H1 (cell line): ENCODE measurements around the gene SH3TC2. TPM values are rescaled to one million over a fixed set of nuclear protein-coding genes. Genes with fewer than 3 reads are reported as not detected.

Experiments used
- CTCF ChIA-PET: fragments of 300-600 bp; sonication (Branson Sonifier 250); formaldehyde crosslinking; loops from one replicate; lab custom pipeline; 2021; ENCODE audit not compliant: partially characterized antibody; lab: Charles Lee
- POLR2A ChIA-PET: fragments of 300-600 bp; sonication (Branson Sonifier 250); formaldehyde crosslinking; loops from one replicate; lab custom pipeline; 2021; ENCODE audit warnings: inconsistent platforms; ENCODE audit not compliant: partially characterized antibody; lab: Charles Lee
- DNase-seq, 2 experiments: peaks; one replicate each; pipeline versions ENCODE4 v3.0.0 to v3.0.0-alpha.2; 2010 to 2022; ENCODE audit warnings: low spot score in 2 of 2, low read depth in 1 of 2, mixed read lengths in 1 of 2
- FAIRE-seq: peaks from 2 replicates; lab custom pipeline; 2011; peaks lifted over from hg19 to GRCh38; lab: Jason Lieb, UNC
- H2AFZ ChIP-seq: 2 replicates; pipeline ENCODE4 v1.8.1; 2012; ENCODE audit warnings: low read length, inconsistent platforms
- H2AK5ac ChIP-seq: 2 replicates; pipeline ENCODE4 v1.6.1; 2013; ENCODE audit warnings: low read depth, low read length
- H2BK120ac ChIP-seq: replicated peaks from 2 replicates; pipeline ENCODE3; 2013; ENCODE audit warnings: low read depth, low read length, inconsistent platforms
- H2BK12ac ChIP-seq: 2 replicates; pipeline ENCODE4 v1.6.1; 2013; ENCODE audit warnings: low read depth, low read length
- H2BK15ac ChIP-seq: 2 replicates; pipeline ENCODE4 v1.6.1; 2013; ENCODE audit warnings: low read length
- H2BK20ac ChIP-seq: 2 replicates; pipeline ENCODE4 v1.6.1; 2013; ENCODE audit warnings: low read length
- H2BK5ac ChIP-seq: 2 replicates; pipeline ENCODE4 v1.6.1; 2013; ENCODE audit warnings: low read depth, low read length
- H3K14ac ChIP-seq: 2 replicates; pipeline ENCODE4 v1.6.1; 2013; ENCODE audit warnings: inconsistent platforms; ENCODE audit not compliant: insufficient read length
- H3K18ac ChIP-seq: 2 replicates; pipeline ENCODE4 v1.6.1; 2013; ENCODE audit warnings: low read length; ENCODE audit errors: extremely low read depth
- H3K23ac ChIP-seq: 2 replicates; pipeline ENCODE4 v1.6.1; 2013; ENCODE audit warnings: inconsistent platforms; ENCODE audit not compliant: insufficient read length
- H3K23me2 ChIP-seq: 2 replicates; pipeline ENCODE4 v1.6.1; 2013; ENCODE audit warnings: low read depth, low read length
- H3K27ac ChIP-seq: 2 replicates; pipeline ENCODE4 v1.6.1; 2011; ENCODE audit warnings: low read depth, low read length, inconsistent platforms
- H3K27me3 ChIP-seq, 4 experiments: replicated peaks in 1 of 4; 1 replicate in 1 of 4; 2 replicates in 3 of 4; pipeline versions ENCODE4 v1.6.1 to v1.8.1; 2011 to 2013; ENCODE audit warnings: low read length in 3 of 4, mild to moderate bottlenecking in 3 of 4, inconsistent platforms in 2 of 4, mixed read lengths in 2 of 4, moderate library complexity in 1 of 4; ENCODE audit not compliant: control insufficient read depth in 3 of 4, insufficient read depth in 3 of 4; ENCODE audit errors: extremely low read depth in 1 of 4
- H3K36me3 ChIP-seq, 4 experiments: 2 replicates each; pipeline versions ENCODE4 v1.6.1 to v1.8.1; 2011 to 2013; ENCODE audit warnings: mild to moderate bottlenecking in 4 of 4, low read length in 3 of 4, moderate library complexity in 2 of 4, control low read depth in 1 of 4, inconsistent platforms in 1 of 4; ENCODE audit not compliant: insufficient read depth in 4 of 4, control insufficient read depth in 2 of 4
- H3K4ac ChIP-seq: replicated peaks from 2 replicates; pipeline ENCODE3; 2013; ENCODE audit warnings: low read length, low read depth, mixed read lengths, inconsistent platforms; ENCODE audit not compliant: insufficient read length
- H3K4me1 ChIP-seq, 4 experiments: replicated peaks in 1 of 4; 1 replicate in 1 of 4; 2 replicates in 3 of 4; pipeline versions ENCODE4 v1.6.1 to v1.8.1; 2011 to 2013; ENCODE audit warnings: low read length in 3 of 4, inconsistent platforms in 2 of 4, mixed read lengths in 1 of 4; ENCODE audit not compliant: insufficient read depth in 4 of 4, control insufficient read depth in 3 of 4
- H3K4me2 ChIP-seq, 2 experiments: 2 replicates each; pipeline versions ENCODE4 v1.6.1 to v1.8.1; 2011 to 2013; ENCODE audit warnings: low read depth in 2 of 2, low read length in 2 of 2, control low read depth in 1 of 2, inconsistent platforms in 1 of 2, mild to moderate bottlenecking in 1 of 2; ENCODE audit not compliant: insufficient read depth in 1 of 2
- H3K4me3 ChIP-seq, 4 experiments: fragments of 200-600, 300-600 bp in 1 of 4; sonication (generic), shearing (Covaris generic), sonication (Bioruptor Twin) in 1 of 4; 2 replicates each; pipeline versions ENCODE4 v1.5.1 to v1.8.1; 2011 to 2016; ENCODE audit warnings: low read length in 4 of 4, low read depth in 3 of 4, control low read depth in 2 of 4, inconsistent platforms in 2 of 4, mild to moderate bottlenecking in 2 of 4, mixed read lengths in 1 of 4, moderate library complexity in 1 of 4; ENCODE audit not compliant: insufficient read depth in 2 of 4; ENCODE audit errors: extremely low read depth in 1 of 4
- H3K56ac ChIP-seq: replicated peaks from 2 replicates; pipeline ENCODE3; 2013; ENCODE audit warnings: low read depth, mild to moderate bottlenecking, mixed read lengths, low read length, inconsistent platforms; ENCODE audit not compliant: insufficient read length
- H3K79me1 ChIP-seq: 2 replicates; pipeline ENCODE4 v1.6.1; 2013; ENCODE audit warnings: low read depth, low read length, control low read depth
- H3K79me2 ChIP-seq, 2 experiments: 2 replicates each; pipeline versions ENCODE4 v1.6.1 to v1.8.1; 2012 to 2013; ENCODE audit warnings: low read length in 2 of 2, mild to moderate bottlenecking in 2 of 2, inconsistent platforms in 1 of 2; ENCODE audit not compliant: insufficient read depth in 2 of 2, control insufficient read depth in 1 of 2
- H3K9ac ChIP-seq, 4 experiments: replicated peaks in 1 of 4; 1 replicate in 1 of 4; 2 replicates in 3 of 4; pipeline versions ENCODE4 v1.6.1 to v1.8.1; 2011 to 2013; ENCODE audit warnings: low read depth in 3 of 4, low read length in 3 of 4, control low read depth in 2 of 4, mild to moderate bottlenecking in 2 of 4, moderate library complexity in 2 of 4, inconsistent platforms in 1 of 4; ENCODE audit errors: extremely low read depth in 1 of 4
- H3K9me3 ChIP-seq, 2 experiments: 2 replicates each; pipeline versions ENCODE4 v1.6.1 to v1.8.1; 2012 to 2013; ENCODE audit warnings: mild to moderate bottlenecking in 2 of 2, moderate library complexity in 2 of 2, control low read depth in 1 of 2, inconsistent platforms in 1 of 2, low read depth in 1 of 2, low read length in 1 of 2, mixed read lengths in 1 of 2; ENCODE audit not compliant: insufficient read depth in 2 of 2
- H4K20me1 ChIP-seq, 2 experiments: replicated peaks in 1 of 2; 2 replicates each; pipeline versions ENCODE3 to v1.8.1; 2011 to 2013; ENCODE audit warnings: inconsistent platforms in 2 of 2, low read length in 2 of 2, mild to moderate bottlenecking in 1 of 2; ENCODE audit not compliant: insufficient read depth in 2 of 2, control insufficient read depth in 1 of 2
- H4K5ac ChIP-seq: 2 replicates; pipeline ENCODE4 v1.6.1; 2013; ENCODE audit warnings: low read length, low read depth, mixed read lengths, inconsistent platforms; ENCODE audit not compliant: insufficient read length
- H4K8ac ChIP-seq: 2 replicates; pipeline ENCODE4 v1.8.0; 2013; ENCODE audit warnings: mild to moderate bottlenecking, moderate library complexity, low read length, inconsistent platforms; ENCODE audit not compliant: insufficient read depth; ENCODE audit errors: extremely low read depth
- H4K91ac ChIP-seq: replicated peaks from 2 replicates; pipeline ENCODE3; 2013; ENCODE audit warnings: low read length, mixed read lengths, inconsistent platforms; ENCODE audit not compliant: insufficient read length
- TEAD4 ChIP-seq: IDR thresholded peaks from 2 replicates; pipeline ENCODE4 v1.6.1; 2012; ENCODE audit warnings: low read depth, low read length, inconsistent platforms, mixed read lengths
- WGBS, 2 experiments: shearing (Covaris generic) in 1 of 2; methylation state at CpG; one replicate each; pipeline versions ENCODE4 v1.1.6 to v1.1.7; 2013 to 2015; ENCODE audit warnings: low lambda C conversion rate in 2 of 2, mixed read lengths in 2 of 2, inconsistent platforms in 1 of 2, low coverage in 1 of 2, missing lambda C conversion rate in 1 of 2; ENCODE audit not compliant: insufficient replicate concordance in 2 of 2, insufficient coverage in 1 of 2, insufficient read length in 1 of 2; ENCODE audit errors: extremely low coverage in 1 of 2, missing lambda C conversion rate in 1 of 2; 5-methylcytosine and 5-hydroxymethylcytosine counted together
- polyA plus RNA-seq, 7 experiments: library from polyadenylated mRNA; depleted of rRNA in 3 of 7; stranded (reverse) in 5 of 7; unstranded in 2 of 7; fragments of >200 nt in 5 of 7; fragments of 200-250 nt in 2 of 7; gene quantifications; 1 replicate in 5 of 7; 2 replicates in 1 of 7; 4 replicates in 1 of 7; pipeline versions ENCODE4 v1.2.1 to v1.2.3, GENCODE V29; 2011 to 2013; ENCODE audit warnings: missing spikeins in 2 of 7, mixed read lengths in 2 of 7
- total RNA-seq: library from RNA; stranded (reverse); fragmentation: NEBNext Ultra II Directional; extraction: Animal tissue kit (Norgen Biotek cat#: 25700); gene quantifications from 2 replicates; pipeline ENCODE4 v1.2.1, GENCODE V29; 2021

SH3TC2 gene
- total and polyA plus RNA-seq, 2 of the 8 experiments (the other 6 are each of a cell fraction or from before 2014, with no cell fraction given): 0.11 to 0.80 TPM

GRCh38 chr5:149042865-149043264 lies 20.0 kb downstream of the SH3TC2 start:
- no peak for FAIRE-seq
- no peak overlapping the region for H4K5ac ChIP-seq
- no peaks in the 10 kb centered on the region for H3K9me3 ChIP-seq
- no peak for DNase-seq
- H3K14ac ChIP-seq: no peak overlapping the region
- H4K8ac ChIP-seq: no peak overlapping the region
- ChIA-PET POLR2A (no interaction called here), CTCF (interaction anchor here (0.7 to 1.2 kb wide), 2 partner anchors 30 to 84 kb away, joined by 3 to 4 read pairs; no protein-coding TSS in a partner anchor)
- H3K56ac ChIP-seq: no peak overlapping the region
- no peak overlapping the region for H2BK5ac ChIP-seq
- WGBS, 2 experiments: 85% methylated on average over 1 of the region's 1 CpG; no CpG with 5 or more reads in 1 of the 2 experiments
- no peaks in the 10 kb centered on the region for H3K79me2 ChIP-seq
- H3K23me2 ChIP-seq: no peaks in the 10 kb centered on the region; the same call in 1 of the 2 replicates
- no peak overlapping the region for H2AFZ ChIP-seq
- H2BK20ac ChIP-seq: no peak overlapping the region
- no peaks in the 10 kb centered on the region for H3K27me3 ChIP-seq
- H4K20me1 ChIP-seq: no peaks in the 10 kb centered on the region
- H2BK120ac ChIP-seq: no peak overlapping the region
- no peak overlapping the region for H4K91ac ChIP-seq
- H3K36me3 ChIP-seq: no peaks in the 10 kb centered on the region
- no peaks in the 10 kb centered on the region for H3K4me1 ChIP-seq
- no peak overlapping the region for H3K4me2 ChIP-seq
- H3K27ac ChIP-seq: no peak overlapping the region
- H3K79me1 ChIP-seq: 0 out of 2 replicates have a peak, but pooled peaks cover 2% of the 10 kb centered on the region
- no peak overlapping the region for H3K18ac ChIP-seq
- H2AK5ac ChIP-seq: no peak overlapping the region
- no peak overlapping the region for H3K4ac ChIP-seq
- no peak overlapping the region for H3K4me3 ChIP-seq
- H2BK12ac ChIP-seq: no peak overlapping the region
- H3K9ac ChIP-seq: no peak overlapping the region
- no peak for TF ChIP-seq TEAD4
- H3K23ac ChIP-seq: no peak overlapping the region
- no peak overlapping the region for H2BK15ac ChIP-seq
